H1 (cell line): Measurements from ENCODE around the gene UBXN11. TPM values are rescaled to one million over a fixed set of nuclear protein-coding genes. Genes with fewer than 3 reads are reported as not detected.

Experiments used
- CTCF ChIA-PET: fragments of 300-600 bp; sonication (Branson Sonifier 250); formaldehyde crosslinking; loops from one replicate; lab custom pipeline; 2021; ENCODE audit not compliant: partially characterized antibody; lab: Charles Lee
- POLR2A ChIA-PET: fragments of 300-600 bp; sonication (Branson Sonifier 250); formaldehyde crosslinking; loops from one replicate; lab custom pipeline; 2021; ENCODE audit warnings: inconsistent platforms; ENCODE audit not compliant: partially characterized antibody; lab: Charles Lee
- DNase-seq, 2 experiments: peaks; one replicate each; pipeline versions ENCODE4 v3.0.0 to v3.0.0-alpha.2; 2010 to 2022; ENCODE audit warnings: low spot score in 2 of 2, low read depth in 1 of 2, mixed read lengths in 1 of 2
- FAIRE-seq: peaks from 2 replicates; lab custom pipeline; 2011; peaks lifted over from hg19 to GRCh38; lab: Jason Lieb, UNC
- H2AFZ ChIP-seq: 2 replicates; pipeline ENCODE4 v1.8.1; 2012; ENCODE audit warnings: low read length, inconsistent platforms
- H2AK5ac ChIP-seq: 2 replicates; pipeline ENCODE4 v1.6.1; 2013; ENCODE audit warnings: low read depth, low read length
- H2BK120ac ChIP-seq: replicated peaks from 2 replicates; pipeline ENCODE3; 2013; ENCODE audit warnings: low read depth, low read length, inconsistent platforms
- H2BK12ac ChIP-seq: 2 replicates; pipeline ENCODE4 v1.6.1; 2013; ENCODE audit warnings: low read depth, low read length
- H2BK15ac ChIP-seq: 2 replicates; pipeline ENCODE4 v1.6.1; 2013; ENCODE audit warnings: low read length
- H2BK20ac ChIP-seq: 2 replicates; pipeline ENCODE4 v1.6.1; 2013; ENCODE audit warnings: low read length
- H2BK5ac ChIP-seq: 2 replicates; pipeline ENCODE4 v1.6.1; 2013; ENCODE audit warnings: low read depth, low read length
- H3K14ac ChIP-seq: 2 replicates; pipeline ENCODE4 v1.6.1; 2013; ENCODE audit warnings: inconsistent platforms; ENCODE audit not compliant: insufficient read length
- H3K18ac ChIP-seq: 2 replicates; pipeline ENCODE4 v1.6.1; 2013; ENCODE audit warnings: low read length; ENCODE audit errors: extremely low read depth
- H3K23ac ChIP-seq: 2 replicates; pipeline ENCODE4 v1.6.1; 2013; ENCODE audit warnings: inconsistent platforms; ENCODE audit not compliant: insufficient read length
- H3K23me2 ChIP-seq: 2 replicates; pipeline ENCODE4 v1.6.1; 2013; ENCODE audit warnings: low read depth, low read length
- H3K27ac ChIP-seq: 2 replicates; pipeline ENCODE4 v1.6.1; 2011; ENCODE audit warnings: low read depth, low read length, inconsistent platforms
- H3K27me3 ChIP-seq, 4 experiments: replicated peaks in 1 of 4; 1 replicate in 1 of 4; 2 replicates in 3 of 4; pipeline versions ENCODE4 v1.6.1 to v1.8.1; 2011 to 2013; ENCODE audit warnings: low read length in 3 of 4, mild to moderate bottlenecking in 3 of 4, inconsistent platforms in 2 of 4, mixed read lengths in 2 of 4, moderate library complexity in 1 of 4; ENCODE audit not compliant: control insufficient read depth in 3 of 4, insufficient read depth in 3 of 4; ENCODE audit errors: extremely low read depth in 1 of 4
- H3K36me3 ChIP-seq, 4 experiments: 2 replicates each; pipeline versions ENCODE4 v1.6.1 to v1.8.1; 2011 to 2013; ENCODE audit warnings: mild to moderate bottlenecking in 4 of 4, low read length in 3 of 4, moderate library complexity in 2 of 4, control low read depth in 1 of 4, inconsistent platforms in 1 of 4; ENCODE audit not compliant: insufficient read depth in 4 of 4, control insufficient read depth in 2 of 4
- H3K4ac ChIP-seq: replicated peaks from 2 replicates; pipeline ENCODE3; 2013; ENCODE audit warnings: low read length, low read depth, mixed read lengths, inconsistent platforms; ENCODE audit not compliant: insufficient read length
- H3K4me1 ChIP-seq, 4 experiments: replicated peaks in 1 of 4; 1 replicate in 1 of 4; 2 replicates in 3 of 4; pipeline versions ENCODE4 v1.6.1 to v1.8.1; 2011 to 2013; ENCODE audit warnings: low read length in 3 of 4, inconsistent platforms in 2 of 4, mixed read lengths in 1 of 4; ENCODE audit not compliant: insufficient read depth in 4 of 4, control insufficient read depth in 3 of 4
- H3K4me2 ChIP-seq, 2 experiments: 2 replicates each; pipeline versions ENCODE4 v1.6.1 to v1.8.1; 2011 to 2013; ENCODE audit warnings: low read depth in 2 of 2, low read length in 2 of 2, control low read depth in 1 of 2, inconsistent platforms in 1 of 2, mild to moderate bottlenecking in 1 of 2; ENCODE audit not compliant: insufficient read depth in 1 of 2
- H3K4me3 ChIP-seq, 4 experiments: fragments of 200-600, 300-600 bp in 1 of 4; sonication (generic), shearing (Covaris generic), sonication (Bioruptor Twin) in 1 of 4; 2 replicates each; pipeline versions ENCODE4 v1.5.1 to v1.8.1; 2011 to 2016; ENCODE audit warnings: low read length in 4 of 4, low read depth in 3 of 4, control low read depth in 2 of 4, inconsistent platforms in 2 of 4, mild to moderate bottlenecking in 2 of 4, mixed read lengths in 1 of 4, moderate library complexity in 1 of 4; ENCODE audit not compliant: insufficient read depth in 2 of 4; ENCODE audit errors: extremely low read depth in 1 of 4
- H3K56ac ChIP-seq: replicated peaks from 2 replicates; pipeline ENCODE3; 2013; ENCODE audit warnings: low read depth, mild to moderate bottlenecking, mixed read lengths, low read length, inconsistent platforms; ENCODE audit not compliant: insufficient read length
- H3K79me1 ChIP-seq: 2 replicates; pipeline ENCODE4 v1.6.1; 2013; ENCODE audit warnings: low read depth, low read length, control low read depth
- H3K79me2 ChIP-seq, 2 experiments: 2 replicates each; pipeline versions ENCODE4 v1.6.1 to v1.8.1; 2012 to 2013; ENCODE audit warnings: low read length in 2 of 2, mild to moderate bottlenecking in 2 of 2, inconsistent platforms in 1 of 2; ENCODE audit not compliant: insufficient read depth in 2 of 2, control insufficient read depth in 1 of 2
- H3K9ac ChIP-seq, 4 experiments: replicated peaks in 1 of 4; 1 replicate in 1 of 4; 2 replicates in 3 of 4; pipeline versions ENCODE4 v1.6.1 to v1.8.1; 2011 to 2013; ENCODE audit warnings: low read depth in 3 of 4, low read length in 3 of 4, control low read depth in 2 of 4, mild to moderate bottlenecking in 2 of 4, moderate library complexity in 2 of 4, inconsistent platforms in 1 of 4; ENCODE audit errors: extremely low read depth in 1 of 4
- H3K9me3 ChIP-seq, 2 experiments: 2 replicates each; pipeline versions ENCODE4 v1.6.1 to v1.8.1; 2012 to 2013; ENCODE audit warnings: mild to moderate bottlenecking in 2 of 2, moderate library complexity in 2 of 2, control low read depth in 1 of 2, inconsistent platforms in 1 of 2, low read depth in 1 of 2, low read length in 1 of 2, mixed read lengths in 1 of 2; ENCODE audit not compliant: insufficient read depth in 2 of 2
- H4K20me1 ChIP-seq, 2 experiments: replicated peaks in 1 of 2; 2 replicates each; pipeline versions ENCODE3 to v1.8.1; 2011 to 2013; ENCODE audit warnings: inconsistent platforms in 2 of 2, low read length in 2 of 2, mild to moderate bottlenecking in 1 of 2; ENCODE audit not compliant: insufficient read depth in 2 of 2, control insufficient read depth in 1 of 2
- H4K5ac ChIP-seq: 2 replicates; pipeline ENCODE4 v1.6.1; 2013; ENCODE audit warnings: low read length, low read depth, mixed read lengths, inconsistent platforms; ENCODE audit not compliant: insufficient read length
- H4K8ac ChIP-seq: 2 replicates; pipeline ENCODE4 v1.8.0; 2013; ENCODE audit warnings: mild to moderate bottlenecking, moderate library complexity, low read length, inconsistent platforms; ENCODE audit not compliant: insufficient read depth; ENCODE audit errors: extremely low read depth
- H4K91ac ChIP-seq: replicated peaks from 2 replicates; pipeline ENCODE3; 2013; ENCODE audit warnings: low read length, mixed read lengths, inconsistent platforms; ENCODE audit not compliant: insufficient read length
- BCL11A ChIP-seq, 2 experiments: IDR thresholded peaks; one replicate each; pipeline ENCODE4 v1.6.1; 2011; ENCODE audit warnings: low read depth in 2 of 2, low read length in 2 of 2, mild to moderate bottlenecking in 2 of 2
- CBX8 ChIP-seq: fragments of 300-800, 300-1000 bp; sonication (generic); IDR thresholded peaks from 2 replicates; pipeline ENCODE4 v1.7.1; 2016; ENCODE audit warnings: low read depth, low read length, borderline replicate concordance
- CEBPB ChIP-seq: IDR thresholded peaks from 2 replicates; pipeline ENCODE4 v1.6.1; 2012; ENCODE audit warnings: low read depth, low read length
- CREB1 ChIP-seq: IDR thresholded peaks from 2 replicates; pipeline ENCODE4 v1.6.1; 2012; ENCODE audit warnings: inconsistent platforms
- KDM5A ChIP-seq: fragments of 200-600 bp; IDR thresholded peaks from 2 replicates; pipeline ENCODE4 v1.7.1; 2012; ENCODE audit warnings: mild to moderate bottlenecking, low read length, inconsistent platforms, mixed read lengths
- SP4 ChIP-seq: IDR thresholded peaks from 2 replicates; pipeline ENCODE4 v1.6.1; 2012; ENCODE audit warnings: low read length, inconsistent platforms
- TAF1 ChIP-seq: IDR thresholded peaks from 2 replicates; pipeline ENCODE4 v1.6.1; 2011; ENCODE audit warnings: mild to moderate bottlenecking, low read depth, low read length
- TAF7 ChIP-seq: optimal IDR thresholded peaks from 2 replicates; pipeline ENCODE3; 2011; ENCODE audit warnings: low read depth, mild to moderate bottlenecking, inconsistent platforms, low read length, moderate library complexity, borderline replicate concordance
- WGBS, 2 experiments: shearing (Covaris generic) in 1 of 2; methylation state at CpG; one replicate each; pipeline versions ENCODE4 v1.1.6 to v1.1.7; 2013 to 2015; ENCODE audit warnings: low lambda C conversion rate in 2 of 2, mixed read lengths in 2 of 2, inconsistent platforms in 1 of 2, low coverage in 1 of 2, missing lambda C conversion rate in 1 of 2; ENCODE audit not compliant: insufficient replicate concordance in 2 of 2, insufficient coverage in 1 of 2, insufficient read length in 1 of 2; ENCODE audit errors: extremely low coverage in 1 of 2, missing lambda C conversion rate in 1 of 2; 5-methylcytosine and 5-hydroxymethylcytosine counted together
- polyA plus RNA-seq, 7 experiments: library from polyadenylated mRNA; depleted of rRNA in 3 of 7; stranded (reverse) in 5 of 7; unstranded in 2 of 7; fragments of >200 nt in 5 of 7; fragments of 200-250 nt in 2 of 7; gene quantifications; 1 replicate in 5 of 7; 2 replicates in 1 of 7; 4 replicates in 1 of 7; pipeline versions ENCODE4 v1.2.1 to v1.2.3, GENCODE V29; 2011 to 2013; ENCODE audit warnings: missing spikeins in 2 of 7, mixed read lengths in 2 of 7
- total RNA-seq: library from RNA; stranded (reverse); fragmentation: NEBNext Ultra II Directional; extraction: Animal tissue kit (Norgen Biotek cat#: 25700); gene quantifications from 2 replicates; pipeline ENCODE4 v1.2.1, GENCODE V29; 2021
- TF ChIP-seq, protein P1 (sequence below), 3 experiments: IDR thresholded peaks; 1 replicate in 2 of 3; 2 replicates in 1 of 3; pipeline versions ENCODE4 v1.5.1 to v1.6.1; 2011; ENCODE audit warnings: low read length in 3 of 3, mild to moderate bottlenecking in 3 of 3, inconsistent platforms in 2 of 3, low read depth in 1 of 3, moderate library complexity in 1 of 3; ENCODE audit not compliant: insufficient read depth in 1 of 3; ENCODE audit errors: control extremely low read depth in 1 of 3

The UBXN11 gene
- total and polyA plus RNA-seq, 2 of the 8 experiments (the other 6 are each of a cell fraction or from before 2014, with no cell fraction given), result 6.3 to 10.4 TPM

DNA sequence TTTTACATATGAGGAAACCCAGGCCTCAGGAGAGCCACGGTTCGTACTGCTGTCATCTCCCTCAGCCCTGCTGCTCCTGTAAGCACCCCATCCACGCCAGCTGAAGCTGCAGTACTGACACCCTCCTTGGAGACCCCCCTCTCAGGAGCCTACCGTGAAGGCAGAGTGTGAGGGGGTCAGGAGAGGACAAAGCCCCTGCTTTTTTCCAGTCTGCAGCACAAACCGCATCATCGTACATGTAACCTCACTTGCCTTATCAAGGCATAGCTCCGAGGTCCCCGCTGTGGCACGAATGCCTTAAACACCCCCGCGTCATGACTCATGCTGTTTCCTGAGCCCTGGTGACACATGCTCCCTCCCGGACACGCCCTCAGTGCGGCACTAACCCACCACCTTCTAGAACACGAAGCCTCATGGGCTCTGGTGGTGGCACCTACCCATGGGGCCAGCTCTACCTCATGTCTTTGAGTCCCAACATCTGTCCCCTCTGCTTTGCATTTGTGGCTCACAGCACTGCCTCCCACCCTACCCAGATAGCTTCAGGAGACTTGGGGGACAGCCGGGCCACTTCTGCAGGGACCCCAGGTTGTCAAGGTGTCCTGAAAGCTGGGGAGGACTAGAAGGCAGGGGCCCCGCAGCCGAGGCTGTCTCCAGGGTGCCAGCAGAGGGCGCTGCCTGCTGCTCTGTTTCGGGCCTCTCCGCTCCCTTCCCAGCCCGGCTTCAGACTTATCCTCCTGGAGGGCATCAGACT, 21.7 kb downstream of the UBXN11 start:
- H3K27ac ChIP-seq, result no peak overlapping the region
- H3K27me3 ChIP-seq, result no peaks in the 10 kb centered on the region
- H3K9me3 ChIP-seq, result no peaks in the 10 kb centered on the region
- no peak overlapping the region for H3K4me3 ChIP-seq
- H2BK15ac ChIP-seq, result 0 out of 2 replicates have a peak overlapping the region, but pooled peaks have one; percentile 53
- no peak overlapping the region for H3K4ac ChIP-seq
- H3K18ac ChIP-seq, result no peak overlapping the region
- no peak overlapping the region for H2BK120ac ChIP-seq
- peaks cover 9% of the 10 kb centered on the region; the same call in 1 of the 2 replicates for H3K23me2 ChIP-seq
- peaks cover 0 to 5% of the 10 kb centered on the region in 2 experiments; a peak in 1 of 4 replicates for H3K79me2 ChIP-seq
- H3K14ac ChIP-seq, result no peak overlapping the region
- no peaks in the 10 kb centered on the region for H3K79me1 ChIP-seq
- ChIA-PET CTCF (interaction anchor here (0.6 to 39.7 kb wide), 38 partner anchors 9 to 256 kb away, joined by 3 to 1530 read pairs (median 5); partner anchors contain the start of genes CATSPER4, CD52, CNKSR1 and CRYBG2), POLR2A (interaction anchor here (1.0 to 3.2 kb wide), 11 partner anchors 9 to 188 kb away, joined by 3 to 27 read pairs (median 4); partner anchors contain the start of genes CD52, HMGN2 and LIN28A)
- DNase-seq (peak in 1 of 2 experiments; percentile 94), FAIRE-seq (no peak)
- no peak overlapping the region for H3K4me2 ChIP-seq
- H2AK5ac ChIP-seq, result no peak overlapping the region
- H3K4me1 ChIP-seq, result peaks cover 8 to 32% (median 19%) of the 10 kb centered on the region in 4 experiments
- H3K56ac ChIP-seq, result no peak overlapping the region
- peaks cover 4 to 12% of the 10 kb centered on the region in 2 experiments for H4K20me1 ChIP-seq
- H3K9ac ChIP-seq, result no peak overlapping the region; a peak in 1 of 7 replicates
- no peak overlapping the region for H4K8ac ChIP-seq
- H2BK5ac ChIP-seq, result no peak overlapping the region; the same call in 1 of the 2 replicates
- no peak overlapping the region for H4K5ac ChIP-seq
- 70% methylated on average over 22 of the region's 22 CpGs; no CpG with 5 or more reads in 1 of the 2 experiments for WGBS, 2 experiments
- H3K36me3 ChIP-seq, result peaks cover 0 to 4% (median 0%) of the 10 kb centered on the region in 4 experiments; a peak in 1 of 8 replicates
- H2AFZ ChIP-seq, result no peak overlapping the region
- H2BK12ac ChIP-seq, result no peak overlapping the region; the same call in 1 of the 2 replicates
- no peak overlapping the region for H4K91ac ChIP-seq
- H3K23ac ChIP-seq, result no peak overlapping the region
- 0 out of 2 replicates have a peak overlapping the region, but pooled peaks have one; percentile 32 for H2BK20ac ChIP-seq
- TF ChIP-seq BCL11A (IDR thresholded peaks at IDR 0.05; ENCODE audit: low read depth in 2 of 2, low read length in 2 of 2) (no peak), SP4 (no peak), CEBPB (no peak), TAF1 (no peak), KDM5A (no peak), TAF7 (peak; percentile 30), CBX8 (no peak), CREB1 (0 out of 2 replicates have a peak, but pooled peaks have one; percentile 25)
- TF ChIP-seq, protein P1, sequence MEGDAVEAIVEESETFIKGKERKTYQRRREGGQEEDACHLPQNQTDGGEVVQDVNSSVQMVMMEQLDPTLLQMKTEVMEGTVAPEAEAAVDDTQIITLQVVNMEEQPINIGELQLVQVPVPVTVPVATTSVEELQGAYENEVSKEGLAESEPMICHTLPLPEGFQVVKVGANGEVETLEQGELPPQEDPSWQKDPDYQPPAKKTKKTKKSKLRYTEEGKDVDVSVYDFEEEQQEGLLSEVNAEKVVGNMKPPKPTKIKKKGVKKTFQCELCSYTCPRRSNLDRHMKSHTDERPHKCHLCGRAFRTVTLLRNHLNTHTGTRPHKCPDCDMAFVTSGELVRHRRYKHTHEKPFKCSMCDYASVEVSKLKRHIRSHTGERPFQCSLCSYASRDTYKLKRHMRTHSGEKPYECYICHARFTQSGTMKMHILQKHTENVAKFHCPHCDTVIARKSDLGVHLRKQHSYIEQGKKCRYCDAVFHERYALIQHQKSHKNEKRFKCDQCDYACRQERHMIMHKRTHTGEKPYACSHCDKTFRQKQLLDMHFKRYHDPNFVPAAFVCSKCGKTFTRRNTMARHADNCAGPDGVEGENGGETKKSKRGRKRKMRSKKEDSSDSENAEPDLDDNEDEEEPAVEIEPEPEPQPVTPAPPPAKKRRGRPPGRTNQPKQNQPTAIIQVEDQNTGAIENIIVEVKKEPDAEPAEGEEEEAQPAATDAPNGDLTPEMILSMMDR (IDR thresholded peaks at IDR 0.05; ENCODE audit: control extremely low read depth in 1 of 3, insufficient read depth in 1 of 3, low read depth in 1 of 3, low read length in 3 of 3), result peak in 2 of 3 experiments; percentile 93 to 97; a peak in 3 of 4 replicates
